IPS DF 6.9 (cell line): ENCODE results near the gene MAGEA1.

Experiments used
- DNase-seq: peaks from one replicate; pipeline ENCODE4 v3.0.0-alpha.2; 2013; ENCODE audit warnings: low read depth, low spot score
- H3K27ac ChIP-seq: one replicate; pipeline ENCODE4 v1.5.1; 2013; ENCODE audit warnings: low read length, control low read depth
- H3K27me3 ChIP-seq: 2 replicates; pipeline ENCODE4 v1.6.1; 2013; ENCODE audit warnings: mild to moderate bottlenecking, low read length; ENCODE audit not compliant: control insufficient read depth, insufficient read depth
- H3K36me3 ChIP-seq: 2 replicates; pipeline ENCODE4 v1.6.1; 2013; ENCODE audit warnings: low read length; ENCODE audit not compliant: control insufficient read depth, insufficient read depth
- H3K4me1 ChIP-seq: 2 replicates; pipeline ENCODE4 v1.6.1; 2013; ENCODE audit warnings: low read length; ENCODE audit not compliant: control insufficient read depth, insufficient read depth
- H3K4me3 ChIP-seq: 2 replicates; pipeline ENCODE4 v1.5.1; 2013; ENCODE audit warnings: mild to moderate bottlenecking, low read length
- H3K9me3 ChIP-seq: 2 replicates; pipeline ENCODE4 v1.6.1; 2013; ENCODE audit warnings: low read length, inconsistent platforms; ENCODE audit not compliant: control insufficient read depth, insufficient read depth
- WGBS: extraction: QIAGEN DNeasy Blood & Tissue Kit; methylation state at CpG from one replicate; pipeline ENCODE4 v1.1.7; 2013; ENCODE audit warnings: mixed read lengths, missing lambda C conversion rate; ENCODE audit not compliant: insufficient read length, insufficient coverage; 5-methylcytosine and 5-hydroxymethylcytosine counted together

Gene MAGEA1

DNA sequence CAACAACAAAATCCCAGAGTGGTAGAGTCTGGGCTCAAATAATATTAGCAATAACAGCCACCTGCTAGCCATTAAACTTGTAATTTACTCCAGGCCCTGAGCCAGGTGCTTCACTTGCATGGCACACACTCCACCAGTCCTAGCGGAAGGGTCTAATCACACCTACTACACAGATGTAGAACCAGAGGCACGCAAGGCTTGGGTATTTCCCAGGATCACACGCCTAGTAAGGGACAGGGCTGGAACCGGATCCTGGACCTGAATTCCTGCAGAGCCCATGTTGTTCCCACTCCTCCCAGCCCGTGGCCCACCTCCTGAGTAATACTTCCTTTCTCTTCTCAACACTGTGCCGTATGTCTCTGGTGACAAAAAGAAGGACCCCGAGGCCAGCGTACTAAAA is 5.7 kb downstream of the MAGEA1 start:
- no peak overlapping the region for H3K4me3 ChIP-seq
- no peaks in the 10 kb centered on the region for H3K4me1 ChIP-seq
- no peaks in the 10 kb centered on the region for H3K27me3 ChIP-seq
- no peaks in the 10 kb centered on the region for H3K9me3 ChIP-seq
- no peak overlapping the region for H3K27ac ChIP-seq
- no peak for DNase-seq
- H3K36me3 ChIP-seq, result no peaks in the 10 kb centered on the region
- no CpG with 5 or more reads among the region's 8 CpGs for WGBS

DNA sequence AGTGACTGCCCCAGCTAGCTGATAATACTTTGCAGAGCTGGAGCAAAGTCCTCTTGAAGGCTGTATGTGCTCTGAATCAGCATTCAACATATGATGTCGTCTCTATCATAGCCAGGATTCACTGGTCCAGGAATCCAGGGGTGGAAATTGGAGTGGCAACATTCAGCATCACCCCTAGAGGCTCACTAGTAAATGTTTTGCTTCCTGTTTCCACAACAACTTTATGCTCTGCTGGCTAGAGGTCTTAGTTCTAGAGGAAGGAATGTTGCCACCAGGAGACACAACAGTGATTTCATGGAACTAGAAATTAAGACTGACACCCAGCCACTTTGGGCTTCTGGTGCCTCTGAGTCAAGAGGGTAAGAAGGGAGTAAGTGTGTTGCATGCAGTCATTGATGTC is 11.3 kb downstream of the MAGEA1 start:
- DNase-seq, result no peak
- no peak overlapping the region for H3K4me3 ChIP-seq
- no CpG with 5 or more reads among the region's 1 CpG for WGBS
- H3K36me3 ChIP-seq, result no peaks in the 10 kb centered on the region
- H3K4me1 ChIP-seq, result no peaks in the 10 kb centered on the region
- no peak overlapping the region for H3K27ac ChIP-seq
- H3K27me3 ChIP-seq, result no peaks in the 10 kb centered on the region
- H3K9me3 ChIP-seq, result no peaks in the 10 kb centered on the region

DNA sequence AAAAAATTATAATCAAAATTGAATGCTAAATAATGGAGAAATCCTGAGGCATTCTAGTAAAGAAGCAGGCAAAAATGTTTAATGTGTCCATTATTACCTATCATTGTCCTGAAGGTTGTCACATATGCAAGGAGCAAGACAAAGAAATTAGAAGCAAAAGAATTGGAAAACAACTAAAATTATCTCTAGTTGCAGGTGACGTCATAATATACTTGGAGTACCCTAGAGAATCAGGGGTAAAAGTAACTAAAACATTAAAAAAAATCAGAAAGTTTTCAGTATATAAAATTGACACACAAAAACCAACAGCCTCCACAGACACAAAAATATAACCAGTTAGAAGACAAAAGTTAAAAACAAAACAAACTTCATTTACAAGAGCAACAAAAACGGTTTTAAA is 21.4 kb downstream of the MAGEA1 start:
- H3K27me3 ChIP-seq, result no peaks in the 10 kb centered on the region
- H3K4me1 ChIP-seq, result no peaks in the 10 kb centered on the region
- H3K9me3 ChIP-seq, result no peaks in the 10 kb centered on the region
- no peak overlapping the region for H3K27ac ChIP-seq
- DNase-seq, result no peak
- H3K4me3 ChIP-seq, result no peak overlapping the region
- WGBS, result no CpG with 5 or more reads among the region's 2 CpGs
- H3K36me3 ChIP-seq, result no peaks in the 10 kb centered on the region

GRCh38 chrX:153206425-153207046 is 27.5 kb downstream of the MAGEA1 start:
- no peak overlapping the region for H3K27ac ChIP-seq
- WGBS, result no CpG with 5 or more reads among the region's 8 CpGs

GRCh38 chrX:153209347-153209746 is 30.3 kb downstream of the MAGEA1 start:
- H3K27me3 ChIP-seq, result no peaks in the 10 kb centered on the region
- no peaks in the 10 kb centered on the region for H3K4me1 ChIP-seq
- no peaks in the 10 kb centered on the region for H3K36me3 ChIP-seq
- no peak overlapping the region for H3K27ac ChIP-seq
- no peak for DNase-seq
- H3K4me3 ChIP-seq, result no peak overlapping the region
- no CpG with 5 or more reads among the region's 3 CpGs for WGBS
- H3K9me3 ChIP-seq, result no peaks in the 10 kb centered on the region

More at GRCh38 chrX:153206425-153207046, 27.5 kb downstream of the MAGEA1 start:
- H3K27me3 ChIP-seq, result no peaks in the 10 kb centered on the region
- no peak for DNase-seq
- no peaks in the 10 kb centered on the region for H3K36me3 ChIP-seq
- H3K4me3 ChIP-seq, result no peak overlapping the region
- H3K4me1 ChIP-seq, result no peaks in the 10 kb centered on the region
- H3K9me3 ChIP-seq, result no peaks in the 10 kb centered on the region

DNA sequence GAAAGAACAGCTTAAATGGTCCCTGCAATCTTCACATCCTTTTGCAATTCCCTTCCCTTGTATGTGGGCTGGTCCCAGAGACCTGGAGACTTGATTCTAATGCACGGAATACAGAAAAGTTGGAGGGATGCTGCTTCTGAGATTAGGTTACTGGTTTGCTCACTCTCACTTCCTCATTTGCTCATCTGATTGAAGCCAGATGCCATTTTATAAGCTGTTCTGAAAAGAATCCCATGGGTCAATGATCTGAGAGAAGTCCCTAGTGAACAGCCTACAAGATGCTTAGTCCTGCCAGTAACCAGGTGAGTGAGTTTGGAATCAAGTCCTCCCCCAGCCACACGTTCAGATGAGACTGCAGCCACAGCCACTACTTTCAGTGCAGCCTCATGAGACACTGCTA is 35.9 kb downstream of the MAGEA1 start:
- no CpG with 5 or more reads among the region's 2 CpGs for WGBS
- no peak overlapping the region for H3K27ac ChIP-seq

DNA sequence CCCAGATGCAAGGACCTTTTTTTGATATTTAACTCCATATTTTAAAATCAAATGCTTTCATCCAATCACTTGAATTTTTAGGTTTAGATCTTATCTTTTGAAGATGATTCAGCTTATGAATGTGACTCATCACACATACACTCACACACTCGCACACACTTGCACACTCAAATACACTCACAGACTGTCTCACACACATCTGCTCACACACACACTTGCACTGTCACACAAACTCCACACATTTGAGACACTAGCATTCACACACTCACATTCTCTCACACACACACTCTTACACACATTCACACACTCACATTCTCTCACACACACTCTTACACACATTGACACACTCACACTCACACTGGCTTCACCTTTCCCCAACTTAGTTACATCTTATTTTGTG is 37.8 kb downstream of the MAGEA1 start:
- no peaks in the 10 kb centered on the region for H3K27me3 ChIP-seq
- no peaks in the 10 kb centered on the region for H3K4me1 ChIP-seq
- no peaks in the 10 kb centered on the region for H3K36me3 ChIP-seq
- DNase-seq, result no peak
- H3K27ac ChIP-seq, result no peak overlapping the region
- no peaks in the 10 kb centered on the region for H3K9me3 ChIP-seq
- WGBS, result no CpG with 5 or more reads among the region's 1 CpG
- H3K4me3 ChIP-seq, result no peak overlapping the region

More for the DNA sequence above, 35.9 kb downstream of the MAGEA1 start:
- Histone ChIP-seq H3K9me3 (no peaks in the 10 kb centered on the region), H3K4me1 (no peaks in the 10 kb centered on the region), H3K27me3 (no peaks in the 10 kb centered on the region), H3K4me3 (no peak overlapping the region), H3K36me3 (no peaks in the 10 kb centered on the region)
- no peak for DNase-seq

GRCh38 chrX:153225438-153226098 is 46.5 kb downstream of the MAGEA1 start:
- peaks cover 1% of the 10 kb centered on the region for H3K4me1 ChIP-seq
- H3K36me3 ChIP-seq, result no peaks in the 10 kb centered on the region
- no peak for DNase-seq
- no peaks in the 10 kb centered on the region for H3K9me3 ChIP-seq
- no CpG with 5 or more reads among the region's 8 CpGs for WGBS
- H3K27me3 ChIP-seq, result no peaks in the 10 kb centered on the region
- H3K4me3 ChIP-seq, result no peak overlapping the region
- H3K27ac ChIP-seq, result no peak overlapping the region

DNA sequence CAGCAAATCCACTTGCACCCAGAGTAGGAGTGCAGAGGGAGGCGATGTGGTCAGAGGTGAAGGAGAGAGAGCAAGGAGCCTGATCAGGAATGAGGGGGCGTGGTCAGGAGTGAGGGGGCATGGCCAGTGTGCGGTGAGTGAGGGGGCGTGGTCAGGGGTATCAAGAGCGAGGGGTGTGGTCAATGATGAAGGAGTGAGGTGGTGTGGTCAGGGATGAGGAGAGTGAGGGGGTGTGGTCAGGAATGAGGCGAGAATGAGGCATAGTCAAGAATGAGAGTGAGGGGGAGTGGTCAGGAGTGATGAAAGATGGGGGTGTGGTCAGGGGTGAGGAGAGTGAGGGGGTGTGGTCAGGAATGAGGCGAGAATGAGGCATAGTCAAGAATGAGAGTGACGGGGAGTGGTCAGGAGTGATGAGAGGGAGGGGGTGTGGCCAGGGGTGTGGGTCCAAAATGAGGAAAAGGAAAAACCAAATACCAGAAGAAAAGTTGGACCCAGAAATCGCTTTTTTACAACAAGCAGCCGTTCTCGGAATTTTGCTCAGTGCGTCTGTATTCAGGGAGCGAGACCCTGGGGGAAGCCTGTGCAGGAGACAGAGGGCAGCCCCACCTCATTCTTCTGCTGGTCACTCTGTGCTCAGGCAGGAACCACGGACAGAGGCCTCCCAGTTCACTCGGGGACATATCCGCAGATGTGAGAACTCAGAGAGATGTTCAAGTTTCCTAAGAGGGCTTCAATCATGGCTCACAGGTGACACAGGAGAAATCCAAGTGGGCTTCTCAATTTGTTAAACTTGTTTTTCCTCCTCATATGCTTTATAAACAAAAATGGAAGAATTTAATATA is 47.5 kb downstream of the MAGEA1 start:
- no CpG with 5 or more reads among the region's 16 CpGs for WGBS
- H3K9me3 ChIP-seq, result no peaks in the 10 kb centered on the region
- no peak overlapping the region for H3K27ac ChIP-seq
- DNase-seq, result peak; percentile 67
- no peaks in the 10 kb centered on the region for H3K27me3 ChIP-seq
- H3K36me3 ChIP-seq, result no peaks in the 10 kb centered on the region
- H3K4me1 ChIP-seq, result peaks cover 1% of the 10 kb centered on the region
- H3K4me3 ChIP-seq, result peak overlapping the region; percentile 27; the same call in 1 of the 2 replicates
